Loucy (cell line): Measurements from ENCODE around the gene NRDE2.

Source experiments
- CTCF ChIP-seq: fragments of 200-600 bp; sonication (generic); conservative IDR thresholded peaks from 2 replicates; pipeline ENCODE4 v1.5.1; 2014; ENCODE audit warnings: mild to moderate bottlenecking, antibody characterized with exemption, low read length
- EZH2phosphoT487 ChIP-seq: fragments of 200-600 bp; IDR thresholded peaks from 2 replicates; pipeline ENCODE4 v1.6.1; 2018; ENCODE audit warnings: antibody characterized with exemption, mild to moderate bottlenecking, moderate library complexity, borderline replicate concordance

GRCh38 chr14:90253826-90254225 is 77.9 kb downstream of the NRDE2 start:
- no peak for TF ChIP-seq CTCF
- TF ChIP-seq EZH2phosphoT487 = no peak
